Ascending aorta (tissue), 2 donors: ENCODE results near the gene TBXA2R. TPM values are rescaled to one million over a fixed set of nuclear protein-coding genes. Genes with fewer than 3 reads are reported as not detected.

ENCODE experiments used
- DNase-seq, 2 donors: peaks; one replicate each; pipeline ENCODE4 v3.0.0-alpha.2; 2019; ENCODE audit warnings: low spot score in 2 of 2
- H3K27ac ChIP-seq, 2 donors: fragments of 200-600 bp; sonication (generic); one replicate each; pipeline ENCODE4 v1.5.1; 2016 to 2017; ENCODE audit warnings: mild to moderate bottlenecking in 1 of 2
- H3K27me3 ChIP-seq: fragments of 200-600 bp; sonication (generic); one replicate; pipeline ENCODE4 v1.5.1; 2017
- H3K36me3 ChIP-seq, 2 donors: fragments of 200-600 bp; sonication (generic); one replicate each; pipeline ENCODE4 v1.5.1; 2016
- H3K4me1 ChIP-seq, 2 donors: fragments of 200-600 bp; sonication (generic); one replicate each; pipeline ENCODE4 v1.5.1; 2016 to 2017; ENCODE audit warnings: mild to moderate bottlenecking in 1 of 2
- H3K4me3 ChIP-seq, 2 donors: fragments of 200-600 bp; sonication (generic); one replicate each; pipeline ENCODE4 v1.5.1; 2016 to 2017; ENCODE audit warnings: mild to moderate bottlenecking in 1 of 2
- H3K9me3 ChIP-seq, 2 donors: fragments of 200-600 bp; sonication (generic); one replicate each; pipeline ENCODE4 v1.5.1; 2016
- CTCF ChIP-seq, 3 experiments: fragments of 200-600 bp in 2 of 3; fragments of 450-650 bp in 1 of 3; sonication (generic) in 2 of 3; IDR thresholded peaks; one replicate each; pipeline ENCODE4 v1.5.1; 2016 to 2019; ENCODE audit warnings: antibody characterized with exemption in 3 of 3, mild to moderate bottlenecking in 1 of 3, moderate library complexity in 1 of 3
- intact Hi-C: fragments of 100-400 bp; cut with DNase I; formaldehyde crosslinking; loops from one replicate; pipeline ENCODE4 v1.15.1; 2023
- total RNA-seq: library from RNA; depleted of rRNA; stranded (reverse); fragments of >200 nt; gene quantifications from one replicate; pipeline ENCODE4 v1.1.0, GENCODE V29; 2016

Gene TBXA2R
- total RNA-seq, 1 donor from 2014 or later: 37.8 TPM

GRCh38 chr19:3620145-3620816 is 13.6 kb upstream of the TBXA2R start:
- TF ChIP-seq CTCF (IDR thresholded peaks at IDR 0.05): no peak
- intact Hi-C loops: no loop called here
- no peak for DNase-seq

GRCh38 chr19:3619631-3620012 is 12.9 kb upstream of the TBXA2R start:
- no peak overlapping the region for H3K4me3 ChIP-seq
- peaks cover 30 to 43% of the 10 kb centered on the region in 2 donors for H3K36me3 ChIP-seq
- H3K4me1 ChIP-seq: peaks cover 0 to 6% of the 10 kb centered on the region in 2 donors
- no peak for TF ChIP-seq CTCF (IDR thresholded peaks at IDR 0.05)
- intact Hi-C loops: no loop called here
- no peak overlapping the region for H3K27ac ChIP-seq
- no peaks in the 10 kb centered on the region for H3K9me3 ChIP-seq
- H3K27me3 ChIP-seq: no peaks in the 10 kb centered on the region
- no peak for DNase-seq

More at GRCh38 chr19:3620145-3620816, 13.6 kb upstream of the TBXA2R start:
- H3K27ac ChIP-seq: no peak overlapping the region
- H3K36me3 ChIP-seq: peaks cover 30 to 40% of the 10 kb centered on the region in 2 donors
- no peak overlapping the region for H3K4me3 ChIP-seq
- H3K9me3 ChIP-seq: no peaks in the 10 kb centered on the region
- H3K27me3 ChIP-seq: no peaks in the 10 kb centered on the region
- peaks cover 2 to 11% of the 10 kb centered on the region in 2 donors for H3K4me1 ChIP-seq

GRCh38 chr19:3618811-3619630 is 12.3 kb upstream of the TBXA2R start:
- intact Hi-C loops: loop anchor here (1.0 kb wide), 2 partner anchors 33 to 74 kb away; no protein-coding TSS in a partner anchor
- Histone ChIP-seq H3K27me3 (no peaks in the 10 kb centered on the region), H3K27ac (no peak overlapping the region), H3K4me1 (peaks cover 0 to 6% of the 10 kb centered on the region in 2 donors), H3K4me3 (no peak overlapping the region), H3K36me3 (peaks cover 30 to 43% of the 10 kb centered on the region in 2 donors), H3K9me3 (no peaks in the 10 kb centered on the region)
- no peak for DNase-seq
- TF ChIP-seq CTCF (IDR thresholded peaks at IDR 0.05): peak in 1 of 3 experiments; percentile 34

- H3K27me3 ChIP-seq: no peaks in the 10 kb centered on the region
- intact Hi-C loops: loop anchor here (1.0 kb wide), 2 partner anchors 32 to 73 kb away; no protein-coding TSS in a partner anchor
- peaks cover 0 to 6% of the 10 kb centered on the region in 2 donors for H3K4me1 ChIP-seq
- no peaks in the 10 kb centered on the region for H3K9me3 ChIP-seq
- DNase-seq: peak in 1 of 2 donors; percentile 86
- H3K36me3 ChIP-seq: peaks cover 32 to 43% of the 10 kb centered on the region in 2 donors
- H3K4me3 ChIP-seq: peak overlapping the region in 1 of 2 donors; percentile 25
- TF ChIP-seq CTCF (IDR thresholded peaks at IDR 0.05): peak; percentile 98 to 99 (median 98)
- H3K27ac ChIP-seq: no peak overlapping the region
Measured at GRCh38 chr19:3618144-3618810, 11.6 kb upstream of the TBXA2R start.

GRCh38 chr19:3617463-3617862 is 10.8 kb upstream of the TBXA2R start:
- peaks cover 0 to 6% of the 10 kb centered on the region in 2 donors for H3K4me1 ChIP-seq

More at GRCh38 chr19:3617463-3617862, 10.8 kb upstream of the TBXA2R start:
- Histone ChIP-seq H3K9me3 (no peaks in the 10 kb centered on the region), H3K27me3 (no peaks in the 10 kb centered on the region), H3K4me3 (no peak overlapping the region), H3K27ac (no peak overlapping the region), H3K36me3 (peaks cover 36 to 43% of the 10 kb centered on the region in 2 donors)
- DNase-seq: no peak
- intact Hi-C loops: no loop called here
- no peak for TF ChIP-seq CTCF (IDR thresholded peaks at IDR 0.05)
